NCI-H2227 (cell line): Measurements from ENCODE around the gene CHKA.
A peak's percentile ranks its signal among the peaks of the same experiment; 100 is the strongest.
"Not testable (repeated sequence)": the region's sequence is repeated elsewhere in the genome, so short reads cannot be mapped to it uniquely, and the experiment has no call there.

Experiments used
- DNase-seq: peaks from one replicate; lab custom pipeline; 2025; ENCODE audit not compliant: unreplicated experiment; lab: John Stamatoyannopoulos, UW

Gene CHKA

GRCh38 chr11:68116974-68117373, 4.2 kb downstream of the CHKA start:
- DNase-seq = no peak

- no peak for DNase-seq
Measured at GRCh38 chr11:68116126-68116525, 5.1 kb downstream of the CHKA start.

- no peak for DNase-seq
Measured at GRCh38 chr11:68115285-68115684, 5.9 kb downstream of the CHKA start.

- DNase-seq = no peak
Measured at GRCh38 chr11:68113986-68114385, 7.2 kb downstream of the CHKA start.

DNA sequence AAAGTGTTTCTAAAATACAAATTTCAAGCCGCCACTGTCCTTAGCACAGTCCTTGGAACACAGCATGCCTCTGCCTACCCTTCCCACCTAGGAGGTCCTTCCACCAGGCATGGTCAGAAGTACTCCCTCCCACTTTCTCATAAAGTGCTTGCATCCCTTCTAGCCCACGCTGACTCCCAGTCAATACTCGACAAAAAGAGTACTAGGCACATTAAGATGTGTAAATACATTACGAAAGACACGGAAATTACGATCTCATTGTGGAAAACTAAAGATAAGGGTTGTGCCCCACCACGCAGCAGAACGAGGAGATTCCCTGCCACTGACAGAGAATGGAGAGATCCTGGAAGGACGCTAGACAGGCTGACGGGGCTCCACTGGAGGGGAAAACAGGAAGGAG, 13.5 kb downstream of the CHKA start:
- DNase-seq = no peak

DNA sequence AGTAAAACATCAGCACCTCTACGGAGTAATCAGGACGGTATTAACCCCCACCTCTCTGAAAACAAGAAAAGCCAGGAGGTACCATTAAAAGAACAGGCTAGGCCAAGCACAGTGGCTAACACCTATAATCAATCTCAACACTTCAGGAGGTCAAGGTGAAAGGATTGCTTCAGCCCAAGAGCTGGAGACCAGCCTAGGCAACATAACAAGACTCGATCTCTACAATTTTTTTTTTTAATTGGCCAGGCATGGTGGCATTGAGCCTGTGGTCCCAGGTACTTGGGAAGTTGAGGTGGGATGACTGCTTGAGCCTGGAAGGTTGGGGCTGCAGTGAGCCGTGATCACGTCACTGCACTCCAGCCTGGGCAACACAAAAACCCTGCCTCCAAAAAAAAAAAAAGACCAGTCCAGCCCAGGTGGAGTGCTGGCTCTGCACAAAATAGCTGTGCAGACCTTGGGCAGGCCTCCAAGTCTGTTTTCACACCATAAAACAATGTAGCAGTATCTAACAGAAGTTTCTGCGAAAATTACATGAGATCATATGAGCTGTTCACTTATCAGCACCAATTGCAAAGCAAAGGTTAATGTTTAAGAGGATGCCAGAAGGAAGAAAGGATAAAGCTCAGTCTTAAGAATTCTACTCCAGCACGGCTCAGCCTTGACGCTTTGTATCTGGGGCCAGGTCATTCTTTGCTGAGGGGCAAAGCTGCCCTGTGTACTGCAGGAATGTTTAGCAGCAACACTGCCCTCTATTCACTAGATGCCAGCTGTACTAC, 14.8 kb downstream of the CHKA start:
- peak; percentile 44 for DNase-seq

GRCh38 chr11:68099474-68100405, 21.4 kb downstream of the CHKA start:
- DNase-seq = no peak

- DNase-seq = no peak
Measured at GRCh38 chr11:68099057-68099456, 22.1 kb downstream of the CHKA start.

- DNase-seq = no peak
Measured at GRCh38 chr11:68096962-68097361, 24.2 kb downstream of the CHKA start.

DNA sequence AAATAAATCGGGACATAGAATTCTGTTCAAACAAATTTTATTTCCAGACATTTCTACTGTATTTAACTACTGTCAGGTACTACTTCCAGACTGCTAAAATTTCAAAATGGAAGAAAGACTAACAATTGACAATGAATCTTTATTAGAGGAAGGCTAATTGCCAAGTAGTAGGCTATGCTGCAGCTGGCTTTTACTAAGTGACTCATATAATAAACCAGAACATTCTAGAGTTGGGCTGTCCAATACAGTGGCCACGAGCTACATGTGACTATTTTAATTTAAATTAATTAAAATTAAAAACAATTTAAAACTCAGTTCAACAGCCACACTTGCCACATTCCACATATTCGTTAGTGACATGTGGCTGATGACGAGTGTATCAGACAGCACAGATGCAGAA, 27.6 kb downstream of the CHKA start:
- DNase-seq = no peak

DNA sequence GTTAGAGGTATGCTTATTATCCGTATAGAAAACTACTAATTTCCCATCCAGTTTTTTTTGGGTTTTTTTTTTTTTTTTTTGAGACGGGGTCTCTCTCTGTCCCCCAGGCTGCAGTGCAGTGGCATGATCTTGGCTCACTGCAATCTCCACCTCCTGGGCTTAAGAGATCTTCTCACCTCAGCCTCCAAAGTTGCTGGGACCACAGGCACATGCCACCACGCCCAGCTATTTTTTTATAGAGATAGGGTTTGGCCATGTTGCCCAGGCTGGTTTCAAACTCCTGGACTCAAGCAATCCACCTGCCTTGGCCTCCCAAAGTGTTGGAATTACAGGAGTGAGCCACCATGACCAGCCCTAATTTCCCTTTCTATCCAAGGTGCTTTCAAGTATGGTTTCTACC, 28.2 kb downstream of the CHKA start:
- DNase-seq = not testable (repeated sequence)

DNA sequence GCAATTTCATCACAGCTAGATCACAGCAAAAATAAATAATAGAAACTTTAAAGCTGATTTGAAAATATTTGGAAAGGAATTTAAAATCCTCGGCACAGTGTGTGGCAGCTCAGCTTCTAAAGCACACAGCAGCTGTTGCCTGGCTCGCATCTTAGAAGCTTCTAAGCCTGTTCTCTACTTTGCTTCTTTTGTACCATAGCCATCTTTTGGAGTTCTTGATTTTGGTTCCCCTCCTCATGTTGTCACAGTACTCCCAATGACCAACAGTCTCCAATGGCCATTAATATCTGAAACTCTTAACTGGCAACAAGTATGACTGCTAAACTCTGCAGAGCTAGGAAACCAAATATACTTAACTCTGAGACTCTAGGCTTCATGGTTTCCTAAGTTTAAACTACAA, 28.8 kb downstream of the CHKA start:
- no peak for DNase-seq

GRCh38 chr11:68090706-68091105, 30.5 kb downstream of the CHKA start:
- DNase-seq = no peak

GRCh38 chr11:68090287-68090686, 30.9 kb downstream of the CHKA start:
- DNase-seq = no peak

GRCh38 chr11:68089679-68090078, 31.5 kb downstream of the CHKA start:
- no peak for DNase-seq

DNA sequence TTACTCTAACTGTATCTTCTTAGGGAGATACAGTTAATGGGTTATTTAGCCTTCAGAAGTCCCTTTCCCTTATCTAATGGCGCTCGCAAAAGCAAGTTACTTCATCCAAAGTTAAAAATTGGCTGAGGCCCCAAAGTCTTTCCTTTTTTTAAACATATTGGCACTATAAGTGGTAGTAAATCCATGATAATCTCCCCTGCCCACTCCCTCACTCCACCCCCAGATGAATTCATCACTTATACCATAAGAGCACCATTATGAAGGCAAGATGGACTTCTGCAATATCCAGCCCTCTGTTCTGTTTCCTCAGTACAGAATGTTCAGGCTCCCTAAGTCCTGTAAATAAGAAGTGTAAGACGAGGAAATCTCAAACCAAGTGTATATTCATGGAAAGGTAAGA, 37.7 kb downstream of the CHKA start:
- no peak for DNase-seq

GRCh38 chr11:68082481-68082880, 38.7 kb downstream of the CHKA start:
- DNase-seq = no peak

- DNase-seq = no peak
Measured at GRCh38 chr11:68081691-68082090, 39.5 kb downstream of the CHKA start.

DNA sequence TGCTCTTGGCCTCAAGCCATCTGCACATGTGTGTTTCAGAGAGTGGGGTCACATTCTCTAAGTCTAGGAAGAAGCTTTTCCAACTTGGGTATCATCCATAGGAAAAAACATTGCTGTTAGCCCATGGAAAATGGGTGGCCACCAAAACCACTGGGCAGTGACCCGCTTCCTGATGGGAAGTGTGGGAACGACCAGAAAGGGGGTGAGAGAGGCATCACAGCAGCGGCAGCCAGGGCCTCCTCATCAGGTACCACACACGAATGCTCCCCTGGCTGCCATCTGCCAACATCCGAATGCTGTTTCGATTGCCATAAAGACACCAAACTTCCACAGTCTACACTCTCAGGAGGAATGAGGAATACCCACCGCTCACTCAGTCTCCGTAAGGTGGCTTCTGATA, 40.3 kb downstream of the CHKA start:
- DNase-seq = no peak

DNA sequence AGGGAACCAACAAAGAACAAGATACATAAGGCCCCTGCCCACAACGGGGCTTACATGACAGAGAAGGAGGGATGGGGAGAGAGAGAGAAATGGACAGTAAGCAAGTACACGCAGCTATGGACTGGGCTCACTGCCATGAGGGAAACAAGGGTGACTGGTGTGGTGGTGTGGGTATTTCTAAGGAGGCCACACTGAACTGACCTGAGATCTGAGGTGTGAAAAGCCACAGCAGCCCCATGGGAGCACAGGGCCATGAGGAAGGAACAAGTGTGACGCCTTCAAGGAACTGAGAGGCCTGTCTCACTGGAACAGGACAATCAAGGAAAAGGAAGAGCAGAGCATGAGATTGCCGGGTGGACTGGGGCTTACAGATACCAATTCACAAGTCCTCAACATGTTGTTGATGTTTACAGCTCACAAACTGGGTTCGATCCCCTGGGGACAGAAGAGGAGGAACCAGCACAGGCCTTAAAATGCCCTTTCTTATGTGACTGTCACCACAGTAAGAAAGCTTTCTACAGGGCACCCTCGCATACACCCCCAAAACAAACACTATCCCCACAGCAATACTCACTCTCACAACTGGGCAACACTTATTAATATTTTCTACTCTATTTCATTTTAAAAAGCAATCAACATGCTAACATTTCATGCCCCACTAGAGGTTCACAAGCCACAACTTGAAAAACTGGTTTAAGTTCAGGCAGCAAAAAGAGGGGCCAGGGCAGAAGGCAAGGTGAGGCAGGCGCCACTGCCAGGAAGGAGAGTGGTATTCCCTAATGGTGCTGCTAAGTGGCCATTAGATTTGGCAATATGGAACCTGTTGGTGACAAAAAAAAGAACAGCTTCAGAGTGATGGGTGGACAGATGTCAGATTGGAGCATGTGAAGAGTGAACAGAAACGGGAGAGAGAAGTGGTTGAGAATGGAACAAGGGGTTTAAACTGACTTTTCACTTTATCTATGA, 43.3 kb downstream of the CHKA start:
- no peak for DNase-seq
